Omental fat pad (tissue), 4 donors: ENCODE measurements around the gene CHCHD3. TPM values are rescaled to one million over a fixed set of nuclear protein-coding genes. Genes with fewer than 3 reads are reported as not detected.

Experiments
- ATAC-seq: fragments of 150-250 bp; one replicate; pipeline ENCODE4 v1.9.1; 2016; ENCODE audit warnings: mild to moderate bottlenecking, moderate library complexity; ENCODE audit not compliant: low FRiP score
- DNase-seq: peaks from one replicate; pipeline ENCODE4 v3.0.0-alpha.2; 2019; ENCODE audit warnings: low spot score
- total RNA-seq, 4 donors: library from RNA; depleted of rRNA; stranded (reverse); fragments of >200 nt; gene quantifications; one replicate each; pipeline ENCODE4 v1.1.0, GENCODE V29; 2016
- TF ChIP-seq, protein P1 (sequence below), 3 donors: fragments of 450-650 bp; IDR thresholded peaks; one replicate each; pipeline ENCODE4 v1.5.1; 2016 to 2017; ENCODE audit warnings: antibody characterized with exemption in 3 of 3, mild to moderate bottlenecking in 3 of 3, moderate library complexity in 2 of 3

Gene CHCHD3
- total RNA-seq, 4 donors from 2014 or later, result 53.0 to 63.1 (median 56.5) TPM

DNA sequence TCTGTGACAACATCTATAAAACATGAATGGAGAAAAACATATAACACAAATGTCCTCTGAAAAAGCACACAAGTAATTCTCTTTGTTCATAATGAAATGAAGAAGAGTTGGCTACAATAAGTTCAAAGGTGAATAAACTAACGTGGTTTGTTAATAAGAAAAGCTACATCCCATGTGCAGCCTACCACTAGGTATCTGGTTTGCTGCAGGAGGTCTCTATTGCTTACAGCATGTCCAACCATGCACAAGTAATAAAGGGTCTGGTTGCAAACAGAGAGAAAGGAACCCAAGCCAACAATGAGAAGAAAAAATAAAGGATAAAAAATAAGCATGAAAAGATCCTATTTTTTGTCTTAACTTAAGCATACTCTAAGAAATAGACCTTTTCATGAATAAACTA lies 139.2 kb downstream of the CHCHD3 start:
- ATAC-seq, result no peak
- no peak for DNase-seq
- TF ChIP-seq, protein P1, sequence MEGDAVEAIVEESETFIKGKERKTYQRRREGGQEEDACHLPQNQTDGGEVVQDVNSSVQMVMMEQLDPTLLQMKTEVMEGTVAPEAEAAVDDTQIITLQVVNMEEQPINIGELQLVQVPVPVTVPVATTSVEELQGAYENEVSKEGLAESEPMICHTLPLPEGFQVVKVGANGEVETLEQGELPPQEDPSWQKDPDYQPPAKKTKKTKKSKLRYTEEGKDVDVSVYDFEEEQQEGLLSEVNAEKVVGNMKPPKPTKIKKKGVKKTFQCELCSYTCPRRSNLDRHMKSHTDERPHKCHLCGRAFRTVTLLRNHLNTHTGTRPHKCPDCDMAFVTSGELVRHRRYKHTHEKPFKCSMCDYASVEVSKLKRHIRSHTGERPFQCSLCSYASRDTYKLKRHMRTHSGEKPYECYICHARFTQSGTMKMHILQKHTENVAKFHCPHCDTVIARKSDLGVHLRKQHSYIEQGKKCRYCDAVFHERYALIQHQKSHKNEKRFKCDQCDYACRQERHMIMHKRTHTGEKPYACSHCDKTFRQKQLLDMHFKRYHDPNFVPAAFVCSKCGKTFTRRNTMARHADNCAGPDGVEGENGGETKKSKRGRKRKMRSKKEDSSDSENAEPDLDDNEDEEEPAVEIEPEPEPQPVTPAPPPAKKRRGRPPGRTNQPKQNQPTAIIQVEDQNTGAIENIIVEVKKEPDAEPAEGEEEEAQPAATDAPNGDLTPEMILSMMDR (IDR thresholded peaks at IDR 0.05), result no peak

GRCh38 chr7:132941905-132942304 lies 140.0 kb downstream of the CHCHD3 start:
- ATAC-seq (no peak), DNase-seq (no peak)
- TF ChIP-seq, protein P1 (IDR thresholded peaks at IDR 0.05), result no peak

DNA sequence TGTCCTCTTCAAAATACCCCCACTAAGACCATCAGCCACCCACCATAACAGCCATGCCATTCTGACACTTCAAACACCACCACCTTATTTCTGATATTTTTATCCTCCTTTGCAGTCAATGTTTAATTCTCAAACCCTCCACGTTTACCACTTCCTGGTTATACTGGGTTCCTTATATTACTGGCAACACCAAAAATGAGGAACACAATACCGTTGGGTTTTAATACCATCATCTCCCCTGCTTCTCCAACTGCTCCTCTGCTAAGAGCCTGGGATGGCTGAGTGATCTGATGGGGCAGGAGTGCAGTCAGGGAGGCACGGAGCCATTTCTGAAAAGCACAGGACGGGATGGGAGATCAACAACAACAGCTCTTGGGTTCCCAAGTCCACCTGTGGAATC lies 140.5 kb downstream of the CHCHD3 start:
- no peak for ATAC-seq
- DNase-seq, result no peak
- TF ChIP-seq, protein P1 (IDR thresholded peaks at IDR 0.05), result no peak

DNA sequence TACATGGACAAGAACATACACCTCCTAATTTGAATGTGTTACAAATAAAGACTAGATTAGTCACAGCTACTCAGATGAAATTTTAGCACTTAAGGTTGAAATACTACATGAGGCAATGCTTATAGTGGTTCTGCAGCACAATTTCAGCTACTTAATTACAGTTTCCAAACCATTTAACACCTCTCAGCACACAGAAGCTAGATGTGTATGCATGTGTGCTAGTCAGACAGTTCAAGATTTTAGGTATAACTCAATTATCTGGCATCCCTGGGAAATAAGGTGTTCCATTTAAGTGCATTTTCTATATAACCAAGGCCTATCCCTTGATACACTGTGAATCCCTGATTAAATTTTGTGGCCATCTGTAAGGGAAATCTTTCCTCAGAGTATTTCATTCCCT lies 141.8 kb downstream of the CHCHD3 start:
- TF ChIP-seq, protein P1 (IDR thresholded peaks at IDR 0.05), result no peak
- ATAC-seq (no peak), DNase-seq (no peak)

GRCh38 chr7:132939495-132939894 lies 142.4 kb downstream of the CHCHD3 start:
- TF ChIP-seq, protein P1 (IDR thresholded peaks at IDR 0.05), result no peak
- ATAC-seq, result no peak

DNA sequence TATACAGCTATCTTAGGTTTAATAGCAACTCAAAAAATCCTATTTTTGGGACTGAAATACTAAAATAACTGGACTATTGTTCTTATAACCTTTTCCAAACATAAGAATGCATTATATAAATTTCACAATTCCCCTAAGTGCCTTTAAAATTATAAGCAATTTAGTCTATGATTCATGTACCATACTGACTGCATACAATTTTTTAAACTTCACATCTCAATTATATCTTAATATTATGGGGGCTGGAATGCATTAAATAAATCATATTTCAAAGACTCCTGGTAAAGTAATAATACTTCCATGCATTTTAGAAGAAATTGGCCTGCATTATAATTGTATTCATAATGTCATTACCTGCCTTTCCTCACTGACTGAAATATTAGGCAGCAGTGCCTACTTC lies 144.6 kb downstream of the CHCHD3 start:
- ATAC-seq (no peak), DNase-seq (no peak)
- TF ChIP-seq, protein P1 (IDR thresholded peaks at IDR 0.05), result no peak

More at GRCh38 chr7:132939495-132939894, 142.4 kb downstream of the CHCHD3 start:
- DNase-seq, result no peak

DNA sequence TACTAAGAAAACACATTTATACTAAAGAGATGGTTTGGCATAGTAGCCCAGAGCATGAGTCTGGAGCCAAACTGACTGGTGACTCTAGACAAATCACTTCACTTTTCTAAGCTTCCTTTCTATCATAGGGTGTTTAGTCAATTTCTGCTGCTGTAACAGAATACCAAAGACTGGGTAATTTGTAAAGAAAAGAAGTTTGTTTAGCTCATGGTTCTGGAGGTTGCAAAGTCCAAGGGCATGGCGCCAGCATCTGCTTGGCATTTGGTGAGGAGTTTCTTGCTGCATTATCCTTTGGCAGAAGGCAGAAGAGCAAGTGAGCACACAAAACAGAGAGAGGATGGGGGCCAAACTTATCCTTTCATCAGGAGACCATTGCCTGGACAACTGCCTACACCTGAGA lies 146.3 kb downstream of the CHCHD3 start:
- TF ChIP-seq, protein P1 (IDR thresholded peaks at IDR 0.05), result no peak
- ATAC-seq, result no peak

More for the DNA sequence above, 146.3 kb downstream of the CHCHD3 start:
- no peak for DNase-seq
